Islet of Langerhans (tissue), 1 donor: ENCODE data around the gene KLK13.

Source experiments
- FAIRE-seq: peaks from one replicate; lab custom pipeline; 2011; peaks lifted over from hg19 to GRCh38; lab: Jason Lieb, UNC

Gene KLK13, protein sequence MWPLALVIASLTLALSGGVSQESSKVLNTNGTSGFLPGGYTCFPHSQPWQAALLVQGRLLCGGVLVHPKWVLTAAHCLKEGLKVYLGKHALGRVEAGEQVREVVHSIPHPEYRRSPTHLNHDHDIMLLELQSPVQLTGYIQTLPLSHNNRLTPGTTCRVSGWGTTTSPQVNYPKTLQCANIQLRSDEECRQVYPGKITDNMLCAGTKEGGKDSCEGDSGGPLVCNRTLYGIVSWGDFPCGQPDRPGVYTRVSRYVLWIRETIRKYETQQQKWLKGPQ

DNA sequence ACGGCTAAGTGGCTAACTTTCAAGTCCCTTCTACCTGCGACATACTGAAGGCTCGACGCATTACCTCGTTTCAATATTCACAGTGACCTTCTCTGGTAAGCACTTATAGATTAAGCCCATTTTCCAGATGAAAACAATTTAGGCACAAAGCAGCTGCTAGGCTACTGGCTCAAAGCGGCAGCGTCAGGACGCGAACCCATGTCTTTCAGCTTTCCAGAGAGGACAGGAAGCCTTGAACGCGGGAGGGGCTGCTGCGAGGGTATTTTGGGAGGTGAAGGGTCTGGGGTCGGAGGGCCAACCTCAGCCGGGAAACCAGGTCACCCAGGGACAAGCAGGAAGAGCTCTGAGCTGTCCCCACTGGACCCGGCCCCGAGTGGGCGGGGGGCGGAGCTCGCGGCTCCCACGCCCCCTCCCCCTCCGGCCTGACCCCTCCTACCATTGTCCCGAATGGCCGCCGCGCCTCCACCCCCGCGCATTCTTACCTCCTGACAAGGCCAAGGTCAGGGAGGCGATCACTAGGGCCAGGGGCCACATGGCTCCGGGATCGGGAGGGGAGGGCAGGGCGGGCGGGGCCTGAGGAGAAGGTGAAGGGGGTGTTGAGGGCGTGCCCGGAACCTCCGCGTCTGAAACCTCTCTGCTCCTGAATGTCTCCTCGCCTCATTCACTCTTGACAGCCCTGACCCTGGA, at the start of gene KLK13:
Gene KLK13, minus strand, starts transcription at position 559 of the 687 bp plus-strand sequence. Its CDS starts 25 bp downstream, at position 534.
- no peak for FAIRE-seq

GRCh38 chr19:51114087-51114729, 49.3 kb upstream of the KLK13 start:
- no peak for FAIRE-seq

DNA sequence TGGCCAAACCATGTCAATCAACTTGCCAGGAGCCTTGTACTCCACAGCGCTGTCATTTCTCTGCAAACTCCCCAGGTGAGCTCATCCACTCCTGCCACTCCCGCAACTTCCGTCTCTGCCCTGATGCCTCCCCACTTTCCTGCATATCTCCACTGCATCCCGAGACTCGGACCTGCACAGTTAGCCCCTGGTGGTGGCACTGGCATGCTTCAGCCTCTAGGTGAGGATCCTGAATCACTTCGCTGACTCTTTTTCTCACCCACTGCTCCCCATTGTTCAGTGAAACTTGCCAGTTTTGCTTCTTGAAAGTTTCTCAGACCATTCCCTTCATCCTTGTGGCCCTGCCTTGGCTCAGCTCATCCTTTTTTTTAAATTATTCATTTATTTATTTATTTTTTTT, 46.7 kb upstream of the KLK13 start:
- no peak for FAIRE-seq

DNA sequence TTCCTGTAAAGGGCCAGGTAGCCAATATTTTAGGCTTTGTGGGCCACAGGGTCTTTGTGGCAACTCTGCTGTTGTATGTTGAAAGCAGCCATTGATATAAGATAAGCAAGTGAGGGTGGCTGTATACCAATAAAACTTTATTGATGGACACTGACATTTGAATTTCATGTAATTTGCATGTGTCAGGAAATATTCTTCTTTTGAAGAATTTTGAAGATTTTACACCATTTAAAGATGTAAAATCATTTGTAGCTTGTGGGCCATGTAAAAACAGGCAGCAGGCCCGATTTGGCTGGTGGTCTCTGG, 45.7 kb upstream of the KLK13 start:
- no peak for FAIRE-seq

- FAIRE-seq, result no peak
These were observed 43.9 kb upstream of the KLK13 start for GRCh38 chr19:51108805-51109146.

DNA sequence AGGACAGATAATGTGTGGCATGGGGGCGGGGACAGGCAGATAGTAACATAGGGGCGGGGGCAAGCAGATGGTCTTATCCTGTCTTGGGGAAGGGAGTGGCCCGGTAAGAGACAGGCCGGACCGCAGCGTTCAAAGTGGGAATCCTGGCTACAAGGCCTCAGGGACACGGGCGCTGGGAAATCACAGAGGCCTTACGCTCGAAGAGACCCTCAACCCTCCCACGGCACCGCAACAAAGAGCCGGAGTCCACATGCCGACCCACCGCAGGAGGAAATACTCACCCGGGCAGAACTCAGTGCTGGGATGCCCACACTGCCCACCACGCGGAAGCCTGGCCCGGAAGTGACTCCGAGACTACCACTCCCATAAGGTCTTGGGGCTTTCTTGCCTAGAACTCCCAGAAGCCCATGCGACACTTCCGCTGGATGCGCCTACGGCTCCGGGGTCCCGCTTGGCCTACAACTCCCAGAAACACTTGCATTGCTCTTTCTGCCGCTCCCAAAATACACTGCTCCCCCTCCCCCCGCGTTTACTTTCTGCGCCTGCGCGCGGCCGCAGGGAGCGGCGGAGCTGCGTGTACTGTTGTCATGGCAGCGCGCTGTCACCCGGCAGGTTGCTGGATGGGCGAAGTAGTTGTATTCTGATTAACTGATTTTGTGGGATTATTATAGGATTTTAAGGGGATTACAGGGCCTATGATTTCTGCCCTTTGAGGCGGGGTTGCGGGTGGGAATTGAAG, 43.3 kb upstream of the KLK13 start, which contains the start of gene CTU1:
Gene CTU1, minus strand, starts transcription at position 344 of the 739 bp plus-strand sequence. CDS start 3,840 bp downstream, outside the sequence.
- FAIRE-seq, result peak; percentile 94

DNA sequence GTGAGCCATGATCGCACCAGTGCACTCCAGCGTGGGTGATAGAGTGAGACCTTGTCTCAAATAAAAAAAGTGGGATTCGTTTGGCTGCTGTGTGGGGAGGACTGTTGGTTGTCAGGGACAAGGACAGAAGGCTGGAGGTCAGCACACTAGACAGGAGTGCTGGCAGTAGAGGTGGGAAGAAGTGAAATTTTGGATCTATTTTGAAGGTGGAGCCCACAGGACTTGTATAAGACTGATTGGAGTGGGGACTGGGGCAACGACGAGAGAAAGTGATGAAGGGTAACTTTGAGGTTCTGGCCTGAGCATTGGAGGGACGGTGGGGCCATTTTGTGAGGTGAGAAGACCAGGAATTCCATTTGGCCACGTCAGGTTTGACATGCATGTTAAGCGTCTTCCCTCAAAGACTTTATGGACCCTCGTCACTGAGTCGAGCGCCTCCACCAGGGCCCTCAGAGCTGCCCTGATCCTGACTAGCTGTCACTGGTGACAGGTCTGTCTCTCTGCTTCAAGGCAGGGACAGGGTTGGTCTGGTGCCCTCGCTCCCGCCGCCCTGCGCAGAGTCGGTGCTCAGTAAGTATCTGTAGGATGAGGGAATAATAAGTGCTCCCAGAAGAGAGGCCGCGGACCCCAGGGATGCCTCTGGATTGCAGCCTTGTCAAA, 42.6 kb upstream of the KLK13 start:
- FAIRE-seq, result no peak

GRCh38 chr19:51103926-51104341, 39.0 kb upstream of the KLK13 start:
- no peak for FAIRE-seq

DNA sequence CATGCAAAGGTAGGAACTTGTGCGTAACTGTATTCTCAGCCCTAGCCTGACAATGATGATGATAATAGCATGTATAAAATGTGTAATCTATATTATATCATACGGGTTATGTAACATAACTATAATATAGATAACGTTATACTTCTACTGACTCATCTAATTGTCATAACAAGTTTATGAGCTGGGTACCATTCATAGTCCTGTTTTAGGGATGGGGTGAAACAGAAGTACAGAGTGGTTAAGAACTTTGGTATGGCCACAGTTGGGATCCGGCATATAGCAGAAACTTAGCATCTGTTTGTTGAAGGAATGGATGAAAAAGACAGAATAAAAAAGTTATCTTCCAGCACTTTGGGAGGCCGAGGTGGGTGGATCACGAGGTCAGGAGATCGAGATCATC, 38.1 kb upstream of the KLK13 start:
- no peak for FAIRE-seq

GRCh38 chr19:51101171-51101865, 36.4 kb upstream of the KLK13 start:
- FAIRE-seq, result no peak

- no peak for FAIRE-seq
These were observed 35.7 kb upstream of the KLK13 start for GRCh38 chr19:51100601-51101000.

DNA sequence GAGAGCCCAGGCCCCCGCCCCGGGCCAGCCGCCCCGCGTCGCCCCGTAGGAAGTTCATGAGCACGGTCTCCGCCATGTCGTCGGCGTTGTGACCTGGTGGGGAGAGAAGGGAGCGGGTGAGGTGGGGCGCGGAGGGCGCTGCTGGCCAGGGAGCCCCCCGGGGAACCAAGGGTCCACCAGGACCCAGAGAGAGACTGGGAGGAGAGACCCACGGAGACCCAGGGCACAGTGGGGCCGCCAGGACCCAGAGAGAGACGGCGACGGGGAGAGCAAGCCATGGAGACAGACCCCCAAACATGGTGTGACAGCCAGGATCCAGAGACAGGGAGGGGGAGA, 34.1 kb upstream of the KLK13 start:
- no peak for FAIRE-seq

DNA sequence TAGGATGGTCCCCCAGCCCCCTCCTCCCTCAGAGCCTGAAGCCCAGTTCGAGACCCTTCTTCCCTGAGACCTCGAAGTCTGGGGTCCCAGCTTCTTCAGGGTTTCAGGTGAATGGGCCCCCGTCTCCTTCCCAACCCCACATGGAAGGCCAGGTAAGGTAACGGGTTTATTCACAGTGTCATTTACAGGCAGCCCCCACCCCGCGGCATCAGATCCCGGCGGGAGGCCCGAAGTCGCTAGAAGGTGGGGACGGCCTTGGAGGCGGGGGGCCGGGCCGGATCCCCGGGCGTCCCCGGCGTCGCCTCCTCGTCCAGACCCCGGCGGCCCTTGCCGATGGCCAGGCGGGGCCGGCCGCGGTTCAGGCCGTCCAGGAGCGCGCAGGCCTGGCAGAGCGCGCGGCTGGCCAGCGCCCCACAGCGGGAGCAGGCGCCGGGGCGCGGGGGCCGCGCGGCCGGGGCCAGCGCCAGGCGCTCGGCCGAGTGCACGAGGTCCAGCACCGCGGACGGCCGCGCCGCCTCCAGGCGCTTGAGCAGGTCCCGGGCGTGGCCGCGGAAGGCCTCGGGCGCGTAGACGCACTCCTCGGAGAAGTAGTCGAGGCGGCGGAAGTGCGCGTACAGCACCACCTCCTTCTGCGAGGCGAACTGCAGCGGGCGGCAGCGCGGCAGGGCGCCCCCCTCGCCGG, 33.6 kb upstream of the KLK13 start:
- FAIRE-seq, result no peak

DNA sequence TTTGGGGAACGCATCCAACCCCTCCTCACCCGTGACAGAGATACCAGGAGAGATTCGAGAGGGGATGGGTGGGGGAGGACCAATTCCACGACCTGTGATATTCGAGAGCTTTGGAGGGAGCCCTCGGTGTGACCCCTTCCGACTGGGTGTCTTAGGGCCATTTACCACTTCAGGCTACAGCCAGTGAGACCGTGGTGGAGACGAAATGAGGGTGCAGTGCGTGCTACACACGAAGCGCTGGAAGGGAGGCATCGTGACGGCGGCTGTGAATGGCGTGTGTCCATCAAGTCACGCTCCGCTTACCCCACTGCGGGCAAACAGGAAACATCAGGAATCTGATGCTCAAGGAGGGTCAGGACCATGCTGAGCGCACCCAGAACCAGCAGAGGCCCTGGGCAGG, 32.9 kb upstream of the KLK13 start:
- no peak for FAIRE-seq

GRCh38 chr19:51097166-51097738, 32.4 kb upstream of the KLK13 start:
- no peak for FAIRE-seq

DNA sequence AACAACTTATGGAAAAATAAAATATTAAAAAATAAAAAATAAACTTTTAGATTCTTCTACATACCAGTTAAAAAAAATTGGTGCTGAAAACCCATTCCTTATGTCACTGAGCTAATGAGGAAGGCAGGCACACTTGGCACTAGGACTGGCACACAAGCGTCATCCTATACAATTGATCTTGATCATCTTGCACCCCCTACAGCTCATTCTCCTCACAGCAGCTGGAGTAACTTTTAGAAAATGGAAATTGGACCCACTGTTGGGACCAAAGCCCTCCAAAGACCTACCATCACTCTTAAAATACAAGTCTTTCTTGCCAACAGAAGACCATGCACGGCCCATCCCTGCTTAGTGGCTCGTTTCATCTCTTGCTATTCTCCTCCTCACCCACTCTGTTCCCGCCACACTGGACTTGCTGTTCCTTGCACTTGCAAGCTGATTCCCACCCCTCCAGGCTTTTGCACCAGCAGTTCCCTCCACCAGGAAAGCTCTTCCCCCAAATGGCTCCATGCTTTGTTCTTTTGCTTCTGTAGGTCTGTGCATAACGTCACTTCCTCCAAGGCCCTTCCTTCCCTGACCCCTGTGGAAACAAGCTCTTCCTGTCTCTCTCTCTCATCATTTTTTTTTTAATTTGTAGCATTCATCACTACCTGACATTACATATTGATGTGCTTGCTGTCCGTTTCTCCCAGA, 31.7 kb upstream of the KLK13 start:
- no peak for FAIRE-seq

- no peak for FAIRE-seq
These were observed 29.9 kb upstream of the KLK13 start for GRCh38 chr19:51094696-51095279.

DNA sequence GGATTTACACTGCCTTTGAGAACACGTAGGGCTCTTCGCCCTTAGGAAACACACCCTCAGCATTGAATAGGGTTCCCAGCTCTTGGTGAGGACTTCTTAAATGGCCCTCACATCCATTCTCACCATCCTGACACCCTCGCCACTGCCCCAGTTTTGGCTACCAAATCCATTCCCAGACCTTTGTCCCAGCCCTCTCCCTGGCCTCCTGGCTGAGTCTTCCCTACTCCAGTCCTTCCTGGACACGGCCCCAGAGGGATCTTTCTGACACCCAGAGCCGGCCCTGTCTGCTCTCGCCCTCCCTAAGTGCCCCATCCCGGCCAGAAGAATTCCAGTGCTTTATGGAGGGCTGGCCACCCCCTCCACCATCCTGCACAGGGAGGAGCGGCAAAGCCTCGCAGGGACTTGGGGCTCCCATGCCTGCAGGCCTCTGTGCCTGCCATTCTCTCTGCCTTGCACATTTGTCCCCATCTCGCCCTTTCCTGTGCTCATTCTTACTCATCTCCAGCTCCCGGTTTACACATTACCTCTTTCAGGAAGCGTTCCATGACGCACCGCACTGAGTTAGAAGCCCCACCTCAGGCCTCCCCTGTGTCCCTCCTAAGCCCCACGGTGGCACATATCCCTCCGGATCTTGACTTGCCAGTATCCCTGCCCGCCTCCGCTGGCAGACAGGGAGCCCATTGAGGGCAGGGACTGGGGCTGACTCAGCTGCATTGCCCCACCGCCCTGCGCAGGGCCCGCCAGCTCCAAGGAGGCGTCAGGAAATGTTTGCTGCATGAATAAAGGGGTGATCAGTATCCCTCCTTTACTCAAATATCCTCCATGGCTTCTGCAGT, 28.8 kb upstream of the KLK13 start:
- no peak for FAIRE-seq

DNA sequence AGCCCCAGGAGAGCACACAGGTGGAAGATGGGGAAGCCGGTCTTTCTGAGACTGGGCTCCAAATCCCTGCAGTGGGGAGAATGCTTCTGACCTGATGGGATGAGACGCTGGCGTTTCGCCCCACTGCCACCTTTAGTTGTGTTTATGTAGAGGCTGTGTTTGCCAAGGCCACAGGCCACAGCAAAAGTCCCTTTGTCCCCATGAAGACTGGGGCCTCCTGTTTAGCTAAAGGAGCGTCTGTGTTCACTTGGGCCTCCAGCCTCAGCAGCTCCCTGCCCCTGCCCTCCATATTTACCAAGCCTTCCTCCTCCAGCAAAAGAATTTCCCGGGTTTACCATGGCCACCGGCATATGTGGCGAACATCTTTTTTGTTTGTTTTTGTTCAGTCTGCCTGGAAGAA, 28.2 kb upstream of the KLK13 start:
- FAIRE-seq, result no peak
